COLO668 (cell line): ENCODE results near the gene SPATA9.

ENCODE experiments used
- DNase-seq: peaks from one replicate; lab custom pipeline; 2025; ENCODE audit not compliant: unreplicated experiment; lab: John Stamatoyannopoulos, UW

The SPATA9 gene

GRCh38 chr5:95686651-95687050, 3.9 kb upstream of the SPATA9 start:
- DNase-seq: no peak

DNA sequence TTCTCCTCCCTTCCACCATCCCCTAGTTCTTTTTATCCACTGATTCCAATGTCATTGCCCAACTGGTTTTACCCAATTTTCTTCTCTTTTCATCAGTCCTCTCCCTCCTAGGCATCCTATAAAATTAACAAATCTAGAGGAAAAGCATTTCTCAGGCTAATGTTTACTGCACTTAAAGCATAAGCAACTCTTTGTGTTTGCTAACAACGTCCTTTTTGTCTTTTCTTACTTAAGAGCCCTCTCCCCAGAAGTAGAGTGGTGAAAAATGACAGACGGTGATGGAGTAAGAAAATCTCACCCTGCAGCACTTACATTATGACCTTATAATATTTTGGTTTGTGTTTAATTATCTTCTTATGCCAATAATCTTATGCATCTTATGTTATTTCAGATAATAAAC, 1.6 kb upstream of the SPATA9 start:
- DNase-seq: no peak

DNA sequence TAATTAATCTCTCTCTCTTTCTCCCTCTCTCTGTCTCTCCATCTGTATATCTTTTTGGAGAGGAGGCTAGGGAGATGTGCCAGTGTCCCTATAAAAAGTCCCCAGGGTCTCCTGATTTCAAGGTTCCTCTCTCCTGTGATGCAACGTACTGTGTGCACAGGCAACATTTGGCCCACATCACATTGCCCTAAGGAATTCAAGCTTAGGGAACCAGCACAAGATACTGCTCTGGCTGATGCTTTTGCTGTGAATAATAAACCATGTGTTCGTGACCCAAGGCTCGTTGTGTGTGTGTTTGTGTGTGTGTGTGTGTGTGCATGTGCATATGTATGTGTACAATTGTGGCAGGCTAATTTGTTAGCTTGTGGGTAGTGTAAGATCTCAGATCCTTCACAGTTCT, 9.7 kb downstream of the SPATA9 start:
- DNase-seq: no peak

- DNase-seq: no peak
These were observed 10.2 kb downstream of the SPATA9 start for GRCh38 chr5:95672641-95673040.

- DNase-seq: no peak
These were observed 11.0 kb downstream of the SPATA9 start for GRCh38 chr5:95671826-95672225.

GRCh38 chr5:95670568-95670967, 12.2 kb downstream of the SPATA9 start:
- no peak for DNase-seq

- DNase-seq: no peak
These were observed 12.8 kb downstream of the SPATA9 start for GRCh38 chr5:95669985-95670384.

DNA sequence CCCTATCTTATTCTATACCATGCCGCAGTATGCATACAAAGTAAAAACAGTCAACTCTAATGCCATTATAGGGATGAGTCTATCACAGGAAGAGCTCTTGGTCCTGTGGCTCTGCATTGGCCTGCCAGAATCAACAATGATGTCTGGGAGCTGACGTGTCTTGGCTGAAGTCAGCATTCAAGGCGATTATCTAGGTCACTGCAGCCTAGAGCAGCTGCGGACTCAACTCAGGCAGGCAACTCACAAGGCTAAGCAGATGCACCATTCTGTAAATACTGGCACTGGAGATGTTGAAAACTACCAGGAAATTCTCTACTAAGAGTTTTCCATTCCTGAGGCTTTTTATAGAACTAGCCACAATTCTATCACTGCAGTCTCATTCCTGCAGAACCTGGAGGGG, 13.3 kb downstream of the SPATA9 start:
- DNase-seq: no peak

- no peak for DNase-seq
These were observed 14.1 kb downstream of the SPATA9 start for GRCh38 chr5:95668728-95669127.

GRCh38 chr5:95668216-95668615, 14.6 kb downstream of the SPATA9 start:
- DNase-seq: no peak

DNA sequence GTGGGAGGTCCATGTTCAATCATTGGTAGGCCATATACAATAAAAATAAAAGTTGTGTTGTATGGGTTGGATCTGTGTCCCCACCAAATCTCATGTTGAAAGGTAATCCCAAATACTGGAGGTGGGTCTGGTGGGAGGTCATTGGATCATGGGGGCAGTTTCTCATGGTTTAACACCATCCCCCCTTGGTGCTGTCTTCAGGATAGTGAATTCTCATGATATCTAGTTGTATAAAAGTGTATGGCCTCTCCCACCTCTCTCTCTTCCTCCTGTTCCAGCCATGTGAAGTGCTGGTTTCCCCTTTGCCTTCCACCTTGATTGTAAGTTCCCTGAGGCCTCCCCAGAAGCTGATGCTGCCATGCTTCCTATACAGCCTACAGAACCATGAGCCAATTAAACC, 15.1 kb downstream of the SPATA9 start:
- DNase-seq: no peak

- DNase-seq: no peak
These were observed 15.7 kb downstream of the SPATA9 start for GRCh38 chr5:95667061-95667618.

GRCh38 chr5:95664204-95664786, 18.5 kb downstream of the SPATA9 start:
- DNase-seq: peak; percentile 3

DNA sequence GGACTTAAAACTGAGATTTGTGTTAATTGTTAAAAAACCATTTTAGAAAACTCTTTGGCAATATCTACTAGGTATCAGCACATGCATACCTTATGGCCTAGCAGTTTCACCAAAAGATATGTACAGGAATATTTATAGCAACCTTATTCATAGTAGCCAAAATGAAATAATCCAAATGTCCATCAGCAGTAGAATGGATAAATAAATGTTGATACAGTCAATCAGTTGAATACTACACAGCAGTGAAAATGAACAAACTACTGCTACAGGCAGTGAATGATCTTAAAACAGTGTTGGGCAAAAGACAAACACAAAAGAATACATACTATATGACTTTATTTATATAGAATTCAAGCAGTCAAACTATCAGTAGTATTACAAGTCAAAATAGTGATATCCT, 19.8 kb downstream of the SPATA9 start:
- DNase-seq: no peak

GRCh38 chr5:95660060-95660459, 22.7 kb downstream of the SPATA9 start:
- DNase-seq: no peak

DNA sequence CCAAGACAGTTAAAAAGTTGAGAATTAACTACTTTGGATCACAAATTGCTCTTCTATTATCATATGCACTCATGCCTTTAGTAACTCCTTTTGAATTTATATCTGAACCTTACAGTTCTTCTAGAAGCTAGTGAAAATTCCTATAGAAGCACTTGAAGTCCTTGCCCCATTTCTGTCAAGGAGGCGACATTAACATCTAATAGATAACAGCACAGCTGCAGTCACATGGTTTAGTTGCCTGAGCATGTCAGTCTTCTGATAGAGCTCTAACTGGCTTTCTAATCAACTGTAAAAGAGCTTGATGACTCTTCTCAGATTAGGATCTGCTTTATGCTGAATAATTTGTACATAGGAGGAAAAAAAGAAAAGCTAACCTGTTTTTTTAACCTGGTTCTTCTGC, 27.2 kb downstream of the SPATA9 start:
- no peak for DNase-seq

DNA sequence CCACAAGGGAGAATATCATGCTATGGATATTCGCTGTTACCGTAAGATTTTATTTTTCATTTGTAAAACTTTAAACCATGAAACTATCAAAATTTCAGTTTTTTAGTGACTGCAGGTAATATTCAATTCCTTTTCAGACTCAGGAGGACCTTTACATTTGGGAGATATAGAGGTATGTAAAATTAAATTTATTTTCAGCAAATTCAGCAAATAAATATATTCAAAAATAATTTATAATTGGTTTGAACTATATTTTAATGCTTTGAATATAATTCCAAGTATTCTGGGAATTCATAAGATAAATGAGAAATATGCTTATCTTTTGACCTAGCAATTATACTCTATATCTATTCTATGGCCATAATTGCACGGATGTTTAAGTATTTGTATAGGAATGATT, 28.6 kb downstream of the SPATA9 start:
- DNase-seq: no peak

- no peak for DNase-seq
These were observed 29.9 kb downstream of the SPATA9 start for GRCh38 chr5:95652849-95653248.

- no peak for DNase-seq
These were observed 32.8 kb downstream of the SPATA9 start for GRCh38 chr5:95649842-95650620.

DNA sequence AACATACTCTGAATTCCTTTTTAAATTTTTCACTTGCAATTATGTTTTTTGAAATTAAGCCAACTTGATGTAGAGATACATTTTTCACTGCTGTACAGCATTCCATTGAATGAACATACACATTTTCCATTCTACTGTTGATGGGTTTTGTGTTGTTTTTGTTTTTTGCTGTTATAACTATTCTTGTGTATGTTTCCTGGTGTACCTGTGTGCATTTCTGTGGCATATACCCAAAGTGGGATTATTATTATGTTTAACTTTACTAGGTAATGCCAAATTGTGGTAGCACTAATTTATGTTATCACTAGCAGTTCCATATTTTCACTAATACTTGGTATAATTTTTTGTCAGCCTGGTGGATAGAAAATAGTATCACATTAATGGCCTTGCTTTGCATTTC, 33.5 kb downstream of the SPATA9 start:
- DNase-seq: no peak

GRCh38 chr5:95647886-95648860, 34.6 kb downstream of the SPATA9 start:
- no peak for DNase-seq
